GM12872 (cell line): ENCODE data around the gene CSH2.
A peak's percentile ranks its signal among the peaks of the same experiment; 100 is the strongest.

Source experiments
- TF ChIP-seq, protein P1 (sequence below): IDR thresholded peaks from 3 replicates; pipeline ENCODE4 v1.5.1; 2011; ENCODE audit warnings: low read depth, mild to moderate bottlenecking, low read length, moderate library complexity; ENCODE audit not compliant: insufficient read depth

Gene CSH2

DNA sequence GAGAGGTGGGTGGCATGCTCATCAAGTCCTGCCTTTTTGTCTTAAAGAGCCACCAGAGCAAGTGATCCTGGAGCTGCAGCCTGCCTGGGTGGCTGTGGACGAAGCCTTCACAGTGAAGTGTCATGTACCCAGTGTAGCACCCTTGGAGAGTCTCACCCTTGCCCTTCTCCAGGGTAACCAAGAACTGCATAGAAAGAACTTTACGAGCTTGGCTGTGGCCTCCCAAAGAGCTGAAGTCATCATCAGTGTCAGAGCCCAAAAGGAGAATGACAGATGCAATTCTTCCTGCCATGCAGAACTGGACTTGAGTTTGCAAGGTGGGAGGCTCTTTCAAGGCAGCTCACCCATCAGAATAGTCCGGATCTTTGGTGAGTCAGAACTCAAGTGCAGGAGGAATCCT is 14.2 kb downstream of the CSH2 start:
- TF ChIP-seq, protein P1, sequence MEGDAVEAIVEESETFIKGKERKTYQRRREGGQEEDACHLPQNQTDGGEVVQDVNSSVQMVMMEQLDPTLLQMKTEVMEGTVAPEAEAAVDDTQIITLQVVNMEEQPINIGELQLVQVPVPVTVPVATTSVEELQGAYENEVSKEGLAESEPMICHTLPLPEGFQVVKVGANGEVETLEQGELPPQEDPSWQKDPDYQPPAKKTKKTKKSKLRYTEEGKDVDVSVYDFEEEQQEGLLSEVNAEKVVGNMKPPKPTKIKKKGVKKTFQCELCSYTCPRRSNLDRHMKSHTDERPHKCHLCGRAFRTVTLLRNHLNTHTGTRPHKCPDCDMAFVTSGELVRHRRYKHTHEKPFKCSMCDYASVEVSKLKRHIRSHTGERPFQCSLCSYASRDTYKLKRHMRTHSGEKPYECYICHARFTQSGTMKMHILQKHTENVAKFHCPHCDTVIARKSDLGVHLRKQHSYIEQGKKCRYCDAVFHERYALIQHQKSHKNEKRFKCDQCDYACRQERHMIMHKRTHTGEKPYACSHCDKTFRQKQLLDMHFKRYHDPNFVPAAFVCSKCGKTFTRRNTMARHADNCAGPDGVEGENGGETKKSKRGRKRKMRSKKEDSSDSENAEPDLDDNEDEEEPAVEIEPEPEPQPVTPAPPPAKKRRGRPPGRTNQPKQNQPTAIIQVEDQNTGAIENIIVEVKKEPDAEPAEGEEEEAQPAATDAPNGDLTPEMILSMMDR, result no peak

DNA sequence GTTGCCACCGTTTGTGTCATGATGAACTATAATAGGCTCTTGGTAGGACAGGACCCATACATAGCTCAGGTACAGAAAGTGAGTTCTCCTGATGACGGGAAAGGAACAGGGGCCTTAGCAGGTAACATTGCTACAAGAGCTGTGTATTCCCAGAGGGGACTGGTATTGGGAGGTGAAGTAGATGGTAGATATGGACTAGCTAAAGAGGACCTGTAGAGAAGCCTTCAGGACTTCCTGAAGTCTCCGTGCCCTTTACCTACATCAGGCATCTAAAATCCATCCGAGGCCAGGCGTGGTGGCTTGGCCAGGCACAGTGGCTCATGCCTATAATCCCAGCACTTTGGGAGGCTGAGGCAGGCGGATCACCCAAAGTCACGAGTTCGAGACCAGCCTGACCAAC is 18.3 kb downstream of the CSH2 start:
- TF ChIP-seq, protein P1, result no peak

DNA sequence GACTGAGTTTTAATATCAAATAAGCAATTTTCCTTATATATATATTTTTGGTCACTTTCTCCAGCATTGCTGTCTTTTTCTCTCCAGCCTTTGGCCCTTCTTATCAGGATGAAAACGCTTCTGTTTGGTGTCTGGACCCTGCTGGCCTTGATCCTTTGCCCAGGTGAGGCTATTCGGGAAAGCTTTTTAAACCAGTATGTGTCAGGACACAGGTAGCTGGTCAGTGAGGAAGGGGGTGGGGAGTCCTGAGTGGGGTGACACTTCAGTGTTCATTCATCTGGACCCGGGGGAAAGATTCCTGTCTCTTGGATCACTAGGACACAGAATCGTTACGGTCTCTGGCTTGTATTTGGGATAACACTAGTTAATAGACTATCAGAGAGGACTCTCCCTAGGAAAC is 18.8 kb downstream of the CSH2 start:
- TF ChIP-seq, protein P1, result no peak

DNA sequence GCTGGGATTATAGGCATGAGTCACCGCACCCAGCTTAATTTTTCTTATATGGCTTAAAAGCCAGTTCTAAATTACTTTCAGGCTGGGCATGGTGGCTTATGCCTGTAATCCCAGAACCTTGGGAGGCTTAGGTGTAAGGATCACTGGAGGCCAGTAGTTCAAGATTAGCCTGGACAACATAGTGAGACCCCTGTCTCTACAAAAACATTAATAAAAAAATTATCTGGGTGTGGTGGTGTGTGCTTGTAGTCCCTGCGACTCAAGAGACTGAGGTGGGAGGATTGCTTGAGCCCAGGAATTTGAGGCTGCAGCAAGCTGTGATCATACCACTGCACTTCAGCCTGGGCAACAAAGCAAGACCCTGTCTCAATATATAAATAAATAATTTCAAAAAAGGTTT is 20.2 kb downstream of the CSH2 start:
- TF ChIP-seq, protein P1, result no peak

DNA sequence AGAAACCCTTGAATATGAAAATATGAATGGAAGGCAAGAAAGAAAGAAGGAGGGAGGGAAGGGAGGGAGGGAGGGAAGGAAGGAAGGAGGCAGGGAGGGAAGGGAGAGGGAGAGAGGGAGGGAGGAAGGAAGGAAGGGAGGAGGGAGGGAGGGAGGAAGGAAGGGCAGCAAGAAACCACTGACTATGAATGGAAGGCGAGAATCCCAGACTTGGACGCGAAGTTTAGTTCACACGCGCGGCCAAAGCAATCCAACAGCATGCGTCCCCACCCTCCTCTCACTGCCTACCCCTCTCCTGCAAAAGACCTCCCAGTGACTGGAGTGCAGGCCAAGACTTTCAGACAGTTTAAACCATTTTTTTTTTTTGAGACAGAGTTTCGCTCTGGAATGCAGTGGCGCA is 23.1 kb downstream of the CSH2 start:
- TF ChIP-seq, protein P1, result no peak

DNA sequence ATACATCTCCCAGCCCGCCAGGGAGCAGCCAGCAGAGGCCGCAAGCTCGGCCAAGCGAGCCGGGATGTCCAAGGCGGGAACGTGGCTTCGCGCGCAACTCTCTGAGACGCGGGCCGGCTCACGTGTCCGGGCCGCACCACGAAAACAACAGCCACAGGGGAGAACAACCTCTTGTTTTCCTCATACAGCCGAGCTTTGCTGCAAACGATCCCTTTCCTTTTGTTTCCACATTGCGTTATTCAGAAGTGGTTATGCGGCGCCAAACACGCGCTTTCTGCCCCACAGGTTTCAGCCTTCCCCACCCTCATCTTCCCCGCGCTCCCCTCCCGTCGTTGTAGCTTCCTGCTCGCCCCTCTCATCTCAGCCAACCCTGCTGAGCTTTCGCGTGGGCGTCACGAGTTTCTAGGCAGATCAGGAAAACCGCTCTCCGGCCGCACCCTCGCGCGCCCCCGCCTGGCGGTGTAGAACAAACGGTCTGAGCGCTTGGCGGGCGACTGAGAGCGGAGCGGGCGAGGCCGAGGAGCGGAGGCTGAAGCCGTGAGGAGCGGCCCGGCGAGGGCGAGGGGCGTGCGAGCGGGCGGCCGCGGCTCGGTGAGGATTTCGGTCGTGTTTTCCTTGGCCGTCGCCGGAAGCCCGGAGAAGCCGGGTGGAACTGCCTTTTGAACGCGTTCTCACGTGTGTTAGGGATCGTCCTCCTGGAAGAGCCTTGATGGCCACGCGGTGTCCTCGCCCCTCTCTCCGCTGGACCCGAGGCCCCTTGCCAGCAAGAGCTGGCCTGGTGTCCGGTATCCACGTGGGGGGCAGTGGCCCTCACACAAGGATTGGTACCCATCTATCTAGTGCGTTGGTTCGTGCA is 24.4 kb downstream of the CSH2 start:
- TF ChIP-seq, protein P1, result peak; percentile 67

DNA sequence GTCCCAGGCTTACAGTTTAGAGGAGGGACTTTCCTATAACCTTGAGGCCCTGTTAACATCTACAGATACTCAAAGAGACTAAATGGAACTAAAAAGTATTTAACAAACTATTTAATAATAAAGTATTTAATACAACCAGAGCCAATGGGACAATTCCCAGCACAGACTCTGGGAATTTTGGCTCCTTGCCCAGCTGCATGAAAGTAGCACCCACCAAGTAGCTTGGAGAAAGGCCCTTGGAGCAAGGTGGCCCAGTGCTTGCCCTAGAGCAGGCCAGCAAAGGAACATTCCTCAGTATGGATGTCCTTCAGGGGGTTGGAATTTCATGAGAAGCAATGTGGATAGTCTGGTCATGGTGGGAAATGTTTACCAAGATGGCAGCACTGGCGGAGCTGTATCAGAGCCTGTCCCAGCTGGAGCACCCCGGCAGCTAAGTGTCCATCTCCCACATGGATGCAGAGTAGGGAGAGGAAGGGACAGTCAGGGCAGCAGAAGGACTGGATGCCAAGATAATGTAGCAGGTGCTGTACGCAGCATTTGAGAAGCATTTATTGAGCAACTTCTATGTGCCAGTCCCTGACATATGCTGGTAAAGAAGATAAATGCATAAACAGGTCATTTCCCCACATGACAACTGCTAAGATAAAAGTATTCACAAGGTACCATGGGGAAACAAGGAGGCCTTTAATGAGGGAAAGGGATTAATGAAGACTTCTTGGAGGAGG is 25.8 kb downstream of the CSH2 start:
- TF ChIP-seq, protein P1, result no peak
